HG03064 (cell line): ENCODE data around the gene DAZ2.
"Not testable (repeated sequence)": the region's sequence is repeated elsewhere in the genome, so short reads cannot be mapped to it uniquely, and the experiment has no call there.

Source experiments
- ATAC-seq: cut with Tn5 transposase; IDR thresholded peaks from one replicate; pipeline ENCODE4 v1.9.1; 2021; ENCODE audit warnings: low read depth; ENCODE audit not compliant: unreplicated experiment

Gene DAZ2

GRCh38 chrY:23219233-23219632 lies at the start of gene DAZ2:
Gene DAZ2, plus strand, starts transcription at chrY:23219533. Its CDS starts 208 bp downstream, at chrY:23219741.
- ATAC-seq: not testable (repeated sequence)

- ATAC-seq: not testable (repeated sequence)
These were observed 20.4 kb upstream of the DAZ2 start, which contains the start of gene DAZ1 for GRCh38 chrY:23198908-23199307. Gene DAZ1, minus strand, starts transcription at chrY:23199008. Its CDS starts 208 bp downstream, at chrY:23198800.

- ATAC-seq: not testable (repeated sequence)
These were observed 11.9 kb upstream of the DAZ2 start for GRCh38 chrY:23207455-23207854.

GRCh38 chrY:23209802-23210495 lies 9.4 kb upstream of the DAZ2 start:
- ATAC-seq: not testable (repeated sequence)

GRCh38 chrY:23210681-23211080 lies 8.7 kb upstream of the DAZ2 start:
- ATAC-seq: not testable (repeated sequence)
